PFSK-1 (cell line): ENCODE results near the gene SYTL3.

Source experiments
- FOXP2 ChIP-seq: optimal IDR thresholded peaks from 2 replicates; pipeline ENCODE3; 2011; ENCODE audit warnings: borderline replicate concordance, control low read depth, inconsistent platforms; ENCODE audit not compliant: insufficient read depth; ENCODE audit errors: extremely low read length, extremely low read depth
- POLR2AphosphoS5 ChIP-seq: IDR thresholded peaks from 2 replicates; pipeline ENCODE4 v1.6.1; 2012; ENCODE audit warnings: low read depth, mild to moderate bottlenecking, control low read depth, low read length, moderate library complexity
- SIN3A ChIP-seq: IDR thresholded peaks from 2 replicates; pipeline ENCODE4 v1.6.1; 2012; ENCODE audit warnings: mild to moderate bottlenecking, low read length, moderate library complexity, borderline replicate concordance; ENCODE audit not compliant: insufficient read depth
- TAF1 ChIP-seq: IDR thresholded peaks from 2 replicates; pipeline ENCODE4 v1.6.1; 2012; ENCODE audit warnings: low read length, control low read depth, borderline replicate concordance; ENCODE audit not compliant: insufficient read depth
- TF ChIP-seq, protein P1 (sequence below), 2 experiments: IDR thresholded peaks; 2 replicates each; pipeline versions ENCODE4 v1.6.1 to v1.8.0; 2011 to 2012; ENCODE audit warnings: low read depth in 2 of 2, low read length in 2 of 2, control low read depth in 1 of 2, inconsistent platforms in 1 of 2, mild to moderate bottlenecking in 1 of 2, moderate library complexity in 1 of 2; ENCODE audit not compliant: insufficient read depth in 1 of 2

SYTL3 gene

DNA sequence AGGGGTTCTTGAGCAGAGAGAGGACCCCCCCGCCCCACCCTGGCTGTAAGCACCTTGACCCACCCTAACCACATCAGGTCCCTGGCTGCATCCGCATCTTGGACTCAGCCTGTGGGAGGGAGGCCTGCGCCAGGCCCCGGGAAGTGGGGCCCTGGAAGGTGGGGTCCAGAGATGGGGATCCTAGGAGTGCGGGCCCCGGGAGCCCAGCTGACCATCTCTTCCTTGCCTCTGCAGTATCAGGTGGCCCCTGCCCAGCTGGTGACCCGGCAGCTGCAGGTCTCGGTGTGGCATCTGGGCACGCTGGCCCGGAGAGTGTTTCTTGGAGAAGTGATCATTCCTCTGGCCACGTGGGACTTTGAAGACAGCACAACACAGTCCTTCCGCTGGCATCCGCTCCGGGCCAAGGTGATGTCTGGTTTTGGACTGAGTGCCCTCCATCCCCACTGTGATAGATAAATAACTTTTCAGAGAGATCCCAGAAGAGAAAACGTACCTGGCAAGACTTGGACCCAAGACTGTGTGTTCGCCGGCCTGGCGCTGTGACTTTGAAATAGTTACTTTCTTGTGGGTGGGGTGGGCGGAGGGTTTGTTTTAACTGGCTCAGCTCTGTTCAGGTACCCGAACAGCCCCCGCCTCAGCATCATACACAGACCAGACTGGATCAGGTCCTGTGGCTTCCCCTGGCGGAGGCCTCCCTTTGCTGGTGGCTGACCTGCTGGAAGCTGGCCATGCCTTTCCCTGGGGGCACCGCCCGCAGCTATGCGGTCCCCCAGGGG lies 107.3 kb downstream of the SYTL3 start:
- TF ChIP-seq TAF1, result no peak
- TF ChIP-seq SIN3A, result no peak
- TF ChIP-seq, protein P1, sequence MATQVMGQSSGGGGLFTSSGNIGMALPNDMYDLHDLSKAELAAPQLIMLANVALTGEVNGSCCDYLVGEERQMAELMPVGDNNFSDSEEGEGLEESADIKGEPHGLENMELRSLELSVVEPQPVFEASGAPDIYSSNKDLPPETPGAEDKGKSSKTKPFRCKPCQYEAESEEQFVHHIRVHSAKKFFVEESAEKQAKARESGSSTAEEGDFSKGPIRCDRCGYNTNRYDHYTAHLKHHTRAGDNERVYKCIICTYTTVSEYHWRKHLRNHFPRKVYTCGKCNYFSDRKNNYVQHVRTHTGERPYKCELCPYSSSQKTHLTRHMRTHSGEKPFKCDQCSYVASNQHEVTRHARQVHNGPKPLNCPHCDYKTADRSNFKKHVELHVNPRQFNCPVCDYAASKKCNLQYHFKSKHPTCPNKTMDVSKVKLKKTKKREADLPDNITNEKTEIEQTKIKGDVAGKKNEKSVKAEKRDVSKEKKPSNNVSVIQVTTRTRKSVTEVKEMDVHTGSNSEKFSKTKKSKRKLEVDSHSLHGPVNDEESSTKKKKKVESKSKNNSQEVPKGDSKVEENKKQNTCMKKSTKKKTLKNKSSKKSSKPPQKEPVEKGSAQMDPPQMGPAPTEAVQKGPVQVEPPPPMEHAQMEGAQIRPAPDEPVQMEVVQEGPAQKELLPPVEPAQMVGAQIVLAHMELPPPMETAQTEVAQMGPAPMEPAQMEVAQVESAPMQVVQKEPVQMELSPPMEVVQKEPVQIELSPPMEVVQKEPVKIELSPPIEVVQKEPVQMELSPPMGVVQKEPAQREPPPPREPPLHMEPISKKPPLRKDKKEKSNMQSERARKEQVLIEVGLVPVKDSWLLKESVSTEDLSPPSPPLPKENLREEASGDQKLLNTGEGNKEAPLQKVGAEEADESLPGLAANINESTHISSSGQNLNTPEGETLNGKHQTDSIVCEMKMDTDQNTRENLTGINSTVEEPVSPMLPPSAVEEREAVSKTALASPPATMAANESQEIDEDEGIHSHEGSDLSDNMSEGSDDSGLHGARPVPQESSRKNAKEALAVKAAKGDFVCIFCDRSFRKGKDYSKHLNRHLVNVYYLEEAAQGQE (IDR thresholded peaks at IDR 0.05; ENCODE audit: insufficient read depth in 1 of 2, low read depth in 2 of 2, low read length in 2 of 2), result no peak
- no peak for TF ChIP-seq POLR2AphosphoS5
- no peak for TF ChIP-seq FOXP2

DNA sequence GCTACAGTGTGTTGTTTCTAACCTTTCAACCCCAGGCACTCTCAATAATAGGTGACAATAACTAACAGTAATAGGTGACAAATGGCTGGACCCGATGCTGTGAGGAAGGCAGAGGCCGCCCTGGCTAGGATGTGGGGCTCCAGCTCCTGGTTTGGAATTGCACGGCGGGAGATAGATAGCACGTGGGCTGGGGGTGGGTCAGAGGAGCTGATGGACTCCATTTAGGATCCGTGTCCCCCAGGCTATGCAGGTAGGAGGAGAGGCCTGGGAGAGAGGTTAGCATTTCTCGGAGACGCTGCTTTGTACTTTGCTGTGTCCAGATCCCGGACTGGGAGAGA lies 107.9 kb downstream of the SYTL3 start:
- TF ChIP-seq, protein P1 (IDR thresholded peaks at IDR 0.05; ENCODE audit: insufficient read depth in 1 of 2, low read depth in 2 of 2, low read length in 2 of 2), result no peak
- TF ChIP-seq POLR2AphosphoS5 (no peak), FOXP2 (no peak), SIN3A (no peak), TAF1 (no peak)

DNA sequence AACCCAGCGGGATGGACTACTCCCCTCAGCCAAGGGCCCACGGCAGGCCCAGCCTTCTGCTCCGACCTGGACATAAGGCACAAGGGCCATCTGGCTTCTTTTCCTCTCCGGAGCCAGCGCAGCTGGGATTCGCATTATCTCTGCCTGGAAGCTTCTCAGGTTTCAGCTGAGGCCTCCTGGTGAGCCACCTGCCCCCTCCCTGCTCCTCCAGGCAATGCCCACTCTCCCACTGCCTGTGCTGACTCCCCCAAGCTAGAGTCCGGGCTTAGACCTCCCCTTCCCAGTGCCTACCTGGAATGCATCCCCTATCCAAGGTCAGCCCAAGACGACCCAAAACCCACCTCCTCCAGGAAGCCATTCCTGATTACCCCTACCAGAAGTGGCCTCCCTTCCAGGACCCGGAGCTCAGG lies 108.6 kb downstream of the SYTL3 start:
- TF ChIP-seq TAF1 (no peak), SIN3A (no peak), FOXP2 (no peak)
- TF ChIP-seq, protein P1 (IDR thresholded peaks at IDR 0.05; ENCODE audit: insufficient read depth in 1 of 2, low read depth in 2 of 2, low read length in 2 of 2), result no peak

DNA sequence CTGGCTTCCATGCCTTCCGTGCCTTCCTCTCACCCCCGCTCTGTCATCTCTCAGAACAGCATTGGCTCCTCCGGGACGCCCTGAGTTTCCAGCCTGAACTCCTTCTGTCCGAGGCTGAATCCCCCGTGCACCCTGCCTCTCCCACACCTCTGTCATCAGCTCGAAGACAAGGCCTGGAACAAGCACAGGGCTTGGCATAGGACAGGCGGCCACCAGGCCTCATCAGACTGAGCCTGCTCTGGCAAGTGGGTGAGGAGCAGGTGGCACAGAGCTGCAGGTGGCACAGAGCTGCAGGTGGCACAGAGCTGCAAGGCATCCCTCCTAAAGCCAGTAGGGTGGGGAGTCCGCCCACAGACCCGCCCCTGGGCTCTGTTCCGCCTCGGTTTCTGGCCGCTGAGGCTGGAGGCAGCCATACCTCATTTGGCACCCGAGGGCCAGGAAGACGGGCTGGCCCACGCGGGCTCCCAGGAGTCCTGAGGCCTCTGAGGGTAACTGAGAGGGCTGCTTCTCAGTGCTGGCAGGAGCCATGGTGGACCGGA lies 109.2 kb downstream of the SYTL3 start:
- TF ChIP-seq POLR2AphosphoS5 (no peak), FOXP2 (no peak), TAF1 (no peak), SIN3A (no peak)
- TF ChIP-seq, protein P1 (IDR thresholded peaks at IDR 0.05; ENCODE audit: insufficient read depth in 1 of 2, low read depth in 2 of 2, low read length in 2 of 2), result no peak
